ENCODE data around the gene PPFIA3.
A peak's percentile ranks its signal among the peaks of the same experiment; 100 is the strongest.
"Not testable (repeated sequence)": the region's sequence is repeated elsewhere in the genome, so short reads cannot be mapped to it uniquely, and the experiment has no call there.

The PPFIA3 gene

GRCh38 chr19:49150106-49150943 lies 31.0 kb downstream of the PPFIA3 start:
- DNase-seq (ENCODE audit: low spot score) = peak; percentile 82

GRCh38 chr19:49150944-49151243 lies 31.6 kb downstream of the PPFIA3 start:
- DNase-seq (ENCODE audit: low spot score) = no peak

GRCh38 chr19:49151267-49152118 lies 32.1 kb downstream of the PPFIA3 start:
- peak; percentile 65 for DNase-seq (ENCODE audit: low spot score)

- DNase-seq (ENCODE audit: low spot score) = no peak
Observed at GRCh38 chr19:49152119-49152550, 32.8 kb downstream of the PPFIA3 start.

- no peak for DNase-seq (ENCODE audit: low spot score)
Observed at GRCh38 chr19:49153167-49153809, 33.9 kb downstream of the PPFIA3 start.

DNA sequence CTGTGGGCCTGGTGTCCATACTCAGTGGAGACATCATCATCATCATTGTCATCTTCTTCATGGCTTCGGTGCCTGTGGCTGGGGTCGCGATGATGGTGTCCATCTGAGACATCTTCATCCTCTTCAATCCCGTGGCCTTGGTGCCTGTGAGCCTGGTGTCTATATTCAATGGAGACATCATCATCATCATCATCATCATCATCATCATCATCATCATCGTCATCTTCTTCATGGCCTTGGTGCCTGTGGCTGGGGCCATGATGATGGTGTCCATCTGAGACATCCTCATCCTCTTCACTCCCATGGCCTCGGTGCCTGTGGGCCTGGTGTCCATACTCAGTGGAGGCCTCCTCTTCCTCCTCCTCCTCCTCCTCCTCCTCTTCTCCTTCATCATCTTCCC lies 34.9 kb downstream of the PPFIA3 start:
- no peak for DNase-seq (ENCODE audit: low spot score)

GRCh38 chr19:49155005-49155819 lies 35.9 kb downstream of the PPFIA3 start, which contains the start of gene HRC:
Gene HRC, minus strand, starts transcription at chr19:49155396. Its CDS starts 159 bp downstream, at chr19:49155237.
- DNase-seq (ENCODE audit: low spot score) = no peak

DNA sequence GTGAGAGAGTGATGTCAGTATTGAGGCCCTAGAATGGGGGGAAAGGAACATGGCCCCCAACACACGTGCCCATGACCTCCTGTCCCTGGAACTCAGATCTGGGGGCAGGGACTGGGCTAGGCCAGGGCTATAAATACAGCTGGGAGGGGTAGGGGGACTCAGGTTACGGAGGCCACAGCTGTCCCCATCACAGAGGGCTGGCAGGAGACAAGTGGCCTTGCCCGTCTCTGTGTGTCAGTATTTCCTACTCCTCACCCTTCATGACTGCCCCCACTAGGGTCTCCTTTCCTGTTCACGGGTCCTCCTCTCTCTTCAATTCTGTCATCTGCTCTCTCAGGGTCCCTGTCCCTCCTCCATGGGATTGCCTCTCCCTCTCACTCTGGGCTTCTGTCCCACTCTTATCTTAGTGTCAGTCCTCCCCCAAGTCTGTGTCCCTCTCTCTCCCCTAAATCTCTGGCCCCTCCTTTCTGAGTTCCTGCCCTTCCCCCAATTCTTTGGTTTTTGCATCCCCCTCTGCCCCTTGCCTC lies 36.5 kb downstream of the PPFIA3 start:
- no peak for DNase-seq (ENCODE audit: low spot score)

GRCh38 chr19:49157445-49158224 lies 38.3 kb downstream of the PPFIA3 start, which contains the start of gene TRPM4:
Gene TRPM4, plus strand, starts transcription at chr19:49157792. Its CDS starts 75 bp downstream, at chr19:49157867.
- peak; percentile 93 for DNase-seq (ENCODE audit: low spot score)

- DNase-seq (ENCODE audit: low spot score) = no peak
Observed at GRCh38 chr19:49160450-49161189, 41.3 kb downstream of the PPFIA3 start.

DNA sequence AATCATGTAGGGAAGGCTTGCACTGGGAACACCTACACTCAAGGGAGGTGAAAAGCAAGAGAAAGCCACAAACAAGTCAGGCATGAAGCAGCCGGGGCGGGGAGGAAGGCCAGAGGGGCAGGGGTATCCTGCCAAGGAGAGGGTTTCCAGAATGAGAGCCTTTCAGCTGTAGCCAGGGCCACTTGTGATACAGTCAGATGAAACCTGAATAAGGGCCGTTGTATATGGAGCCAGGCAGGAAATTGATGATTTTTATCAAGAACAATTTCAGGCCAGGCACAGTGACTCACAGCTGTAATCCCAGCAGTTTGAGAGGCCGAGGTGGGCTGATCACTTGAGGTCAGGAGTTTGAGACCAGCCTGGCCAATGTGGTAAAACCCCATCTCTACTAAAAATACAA lies 42.6 kb downstream of the PPFIA3 start:
- DNase-seq (ENCODE audit: low spot score) = no peak

DNA sequence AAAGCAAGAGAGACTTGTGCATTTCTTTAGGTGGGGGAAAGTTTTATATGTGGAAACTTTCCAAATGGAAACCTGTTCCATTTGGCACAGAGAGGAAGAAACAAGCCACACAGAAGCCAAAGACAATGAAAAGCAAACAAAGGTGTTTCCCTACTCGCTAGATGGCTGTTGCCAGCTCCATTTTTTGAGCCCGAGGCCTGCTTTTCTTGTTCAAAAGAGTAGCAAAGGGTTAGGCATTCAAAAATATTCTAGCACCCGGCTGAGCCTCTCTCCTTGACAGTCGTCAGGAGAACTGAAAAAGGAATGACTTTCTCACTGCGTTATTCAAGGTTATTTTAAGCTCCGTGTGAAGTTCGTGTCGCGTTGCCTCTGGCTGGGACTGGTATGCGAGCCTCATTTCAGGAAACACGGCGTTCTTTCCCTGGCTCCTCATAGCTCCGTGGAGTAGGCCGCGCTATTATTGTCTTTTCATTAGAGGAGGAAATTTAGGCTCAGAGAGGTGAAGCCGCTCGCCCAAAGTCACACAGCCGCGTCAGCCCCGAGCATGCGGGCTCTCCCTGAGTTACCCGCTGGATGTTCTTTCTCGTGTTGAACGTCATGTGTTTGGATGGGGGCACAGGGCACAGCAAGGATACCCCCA lies 45.9 kb downstream of the PPFIA3 start:
- no peak for DNase-seq (ENCODE audit: low spot score)

GRCh38 chr19:49165865-49166301 lies 46.5 kb downstream of the PPFIA3 start:
- no peak for DNase-seq (ENCODE audit: low spot score)

- no peak for DNase-seq (ENCODE audit: low spot score)
Observed at GRCh38 chr19:49167857-49168409, 48.6 kb downstream of the PPFIA3 start.

- DNase-seq (ENCODE audit: low spot score) = no peak
Observed at GRCh38 chr19:49168421-49168820, 49.1 kb downstream of the PPFIA3 start.

DNA sequence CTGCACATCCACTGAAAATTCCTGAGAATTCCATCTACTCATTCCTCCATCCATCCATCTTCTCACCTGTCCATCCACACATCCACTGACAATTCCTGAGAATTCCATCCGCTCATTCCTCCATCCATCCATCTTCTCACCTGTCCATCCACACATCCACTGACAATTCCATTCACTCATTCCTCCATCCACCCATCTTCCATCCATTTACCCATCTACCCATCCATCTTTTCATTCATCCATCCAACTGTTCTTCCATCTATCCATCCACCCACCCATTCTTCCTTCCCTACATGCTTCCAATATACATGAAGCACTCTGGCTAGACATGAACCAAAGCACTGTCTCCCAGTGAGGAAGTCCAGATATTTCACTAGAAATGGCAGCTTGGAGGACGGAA lies 53.9 kb downstream of the PPFIA3 start:
- no peak for DNase-seq (ENCODE audit: low spot score)

GRCh38 chr19:49180659-49181058 lies 61.3 kb downstream of the PPFIA3 start:
- no peak for DNase-seq (ENCODE audit: low spot score)

- DNase-seq (ENCODE audit: low spot score) = not testable (repeated sequence)
Observed at GRCh38 chr19:49182010-49182847, 62.9 kb downstream of the PPFIA3 start.
